Measurements from ENCODE around the gene PLA2G2C.
"Not testable (repeated sequence)": the region's sequence is repeated elsewhere in the genome, so short reads cannot be mapped to it uniquely, and the experiment has no call there.

The PLA2G2C gene

GRCh38 chr1:20130518-20130917 lies 55.8 kb downstream of the PLA2G2C start:
- not testable (repeated sequence) for DNase-seq (ENCODE audit: low spot score)

- DNase-seq (ENCODE audit: low spot score) = no peak
These were observed 59.4 kb downstream of the PLA2G2C start for GRCh38 chr1:20126806-20127440.

GRCh38 chr1:20126041-20126805 lies 60.1 kb downstream of the PLA2G2C start:
- no peak for DNase-seq (ENCODE audit: low spot score)

GRCh38 chr1:20125100-20125499 lies 61.2 kb downstream of the PLA2G2C start:
- DNase-seq (ENCODE audit: low spot score) = no peak

GRCh38 chr1:20124456-20125057 lies 61.8 kb downstream of the PLA2G2C start:
- no peak for DNase-seq (ENCODE audit: low spot score)

- no peak for DNase-seq (ENCODE audit: low spot score)
These were observed 62.4 kb downstream of the PLA2G2C start for GRCh38 chr1:20123722-20124455.

- DNase-seq (ENCODE audit: low spot score) = no peak
These were observed 65.5 kb downstream of the PLA2G2C start for GRCh38 chr1:20120796-20121195.

- DNase-seq (ENCODE audit: low spot score) = no peak
These were observed 67.0 kb downstream of the PLA2G2C start, which contains the start of gene PLA2G2D for GRCh38 chr1:20119347-20119746. PLA2G2D (minus strand) TSS chr1:20119536; CDS start chr1:20119498, 38 bp downstream.

- no peak for DNase-seq (ENCODE audit: low spot score)
These were observed 69.1 kb downstream of the PLA2G2C start for GRCh38 chr1:20117236-20117635.

- DNase-seq (ENCODE audit: low spot score) = no peak
These were observed 70.4 kb downstream of the PLA2G2C start for GRCh38 chr1:20115916-20116315.

- DNase-seq (ENCODE audit: low spot score) = no peak
These were observed 70.8 kb downstream of the PLA2G2C start for GRCh38 chr1:20115479-20115878.

GRCh38 chr1:20114021-20114648 lies 72.2 kb downstream of the PLA2G2C start:
- no peak for DNase-seq (ENCODE audit: low spot score)
